Astrocyte (in vitro differentiated cells and primary cell): ENCODE measurements around the gene TUT7. TPM values are rescaled to one million over a fixed set of nuclear protein-coding genes. Genes with fewer than 3 reads are reported as not detected.

Source experiments
- DNase-seq: peaks from one replicate; pipeline ENCODE4 v3.0.0-alpha.2; 2010; ENCODE audit warnings: low read depth
- FAIRE-seq: peaks from 2 replicates; lab custom pipeline; 2011; peaks lifted over from hg19 to GRCh38; lab: Jason Lieb, UNC
- H2AFZ ChIP-seq: 2 replicates; pipeline ENCODE4 v1.6.0; 2012; ENCODE audit warnings: low read depth, low read length, inconsistent platforms
- H3K27ac ChIP-seq: 2 replicates; pipeline ENCODE4 v1.5.1; 2011; ENCODE audit warnings: low read depth, low read length, inconsistent platforms
- H3K27me3 ChIP-seq: 2 replicates; pipeline ENCODE4 v1.6.0; 2011; ENCODE audit warnings: low read length, inconsistent platforms; ENCODE audit not compliant: insufficient read depth
- H3K36me3 ChIP-seq: 2 replicates; pipeline ENCODE4 v1.5.1; 2011; ENCODE audit warnings: low read length, inconsistent platforms; ENCODE audit not compliant: insufficient read depth
- H3K4me1 ChIP-seq: 2 replicates; pipeline ENCODE4 v1.5.1; 2011; ENCODE audit warnings: low read length, inconsistent platforms; ENCODE audit not compliant: insufficient read depth
- H3K4me2 ChIP-seq: 2 replicates; pipeline ENCODE4 v1.6.0; 2012; ENCODE audit warnings: low read length, inconsistent platforms
- H3K4me3 ChIP-seq: 2 replicates; pipeline ENCODE4 v1.5.1; 2011; ENCODE audit warnings: low read depth, mild to moderate bottlenecking, low read length, inconsistent platforms; ENCODE audit not compliant: insufficient read depth
- H3K79me2 ChIP-seq: 2 replicates; pipeline ENCODE4 v1.6.0; 2012; ENCODE audit warnings: mild to moderate bottlenecking, low read length, inconsistent platforms; ENCODE audit not compliant: insufficient read depth
- H3K9ac ChIP-seq: 2 replicates; pipeline ENCODE4 v1.6.0; 2012; ENCODE audit warnings: mild to moderate bottlenecking, low read length, inconsistent platforms
- H3K9me3 ChIP-seq: 2 replicates; pipeline ENCODE4 v1.5.1; 2012; ENCODE audit warnings: low read depth, mild to moderate bottlenecking, low read length, inconsistent platforms; ENCODE audit not compliant: insufficient read depth
- H4K20me1 ChIP-seq: 2 replicates; pipeline ENCODE4 v1.6.0; 2012; ENCODE audit warnings: low read length, inconsistent platforms; ENCODE audit not compliant: insufficient read depth
- H3K27ac Mint-ChIP-seq: one replicate; pipeline ENCODE4 v1.8.0; 2021; ENCODE audit warnings: mild to moderate bottlenecking, mixed read lengths; ENCODE audit not compliant: unreplicated experiment
- H3K27me3 Mint-ChIP-seq: one replicate; pipeline ENCODE4 v1.8.0; 2021; ENCODE audit warnings: low read depth, mixed read lengths; ENCODE audit not compliant: unreplicated experiment
- H3K36me3 Mint-ChIP-seq: one replicate; pipeline ENCODE4 v1.8.0; 2021; ENCODE audit warnings: low read depth, mixed read lengths; ENCODE audit not compliant: unreplicated experiment
- H3K4me1 Mint-ChIP-seq: one replicate; pipeline ENCODE4 v1.8.0; 2021; ENCODE audit warnings: low read depth, mixed read lengths; ENCODE audit not compliant: unreplicated experiment
- H3K4me3 Mint-ChIP-seq: one replicate; pipeline ENCODE4 v1.8.0; 2021; ENCODE audit warnings: mild to moderate bottlenecking, moderate library complexity, mixed read lengths; ENCODE audit not compliant: unreplicated experiment
- H3K9me3 Mint-ChIP-seq: one replicate; pipeline ENCODE4 v1.8.0; 2021; ENCODE audit warnings: mild to moderate bottlenecking, mixed read lengths; ENCODE audit not compliant: unreplicated experiment
- CTCF ChIP-seq: IDR thresholded peaks from 2 replicates; pipeline ENCODE4 v1.5.1; 2011; ENCODE audit warnings: low read depth, mild to moderate bottlenecking, inconsistent platforms, low read length, moderate library complexity; ENCODE audit not compliant: insufficient read depth
- EZH2 ChIP-seq: IDR thresholded peaks from 2 replicates; pipeline ENCODE4 v1.6.1; 2012; ENCODE audit warnings: mild to moderate bottlenecking, low read length, inconsistent platforms; ENCODE audit not compliant: insufficient read depth
- total RNA-seq: library from RNA; stranded (reverse); gene quantifications from 2 replicates; pipeline ENCODE4 v1.2.1, GENCODE V29; 2021

TUT7 gene
- total RNA-seq, 1 donor from 2014 or later, result 24.8 TPM

- Mint-ChIP-seq H3K4me3 (peak overlapping the region; percentile 94), H3K4me1 (peaks cover 11% of the 10 kb centered on the region), H3K36me3 (no peaks in the 10 kb centered on the region), H3K27ac (no peak overlapping the region), H3K9me3 (no peaks in the 10 kb centered on the region), H3K27me3 (no peaks in the 10 kb centered on the region)
- FAIRE-seq (no peak), DNase-seq (no peak)
- Histone ChIP-seq H3K79me2 (peaks cover 60% of the 10 kb centered on the region), H3K27ac (no peak overlapping the region), H3K36me3 (peaks cover 6% of the 10 kb centered on the region), H3K4me3 (no peak overlapping the region), H3K27me3 (no peaks in the 10 kb centered on the region), H4K20me1 (peaks cover 36% of the 10 kb centered on the region), H3K9ac (no peak overlapping the region), H2AFZ (no peak overlapping the region), H3K4me2 (peak overlapping the region; percentile 89), H3K9me3 (no peaks in the 10 kb centered on the region), H3K4me1 (peaks cover 12% of the 10 kb centered on the region)
- TF ChIP-seq CTCF, result no peak
- TF ChIP-seq EZH2, result no peak
Measured at GRCh38 chr9:86280580-86280979, 73.6 kb downstream of the TUT7 start.

GRCh38 chr9:86279839-86280238, 74.4 kb downstream of the TUT7 start:
- Histone ChIP-seq H3K9me3 (no peaks in the 10 kb centered on the region), H4K20me1 (peaks cover 41% of the 10 kb centered on the region), H3K4me3 (no peak overlapping the region), H3K36me3 (peaks cover 4% of the 10 kb centered on the region), H2AFZ (no peak overlapping the region), H3K79me2 (peaks cover 67% of the 10 kb centered on the region), H3K27me3 (no peaks in the 10 kb centered on the region), H3K4me1 (peaks cover 12% of the 10 kb centered on the region), H3K27ac (no peak overlapping the region), H3K4me2 (peak overlapping the region; percentile 19), H3K9ac (no peak overlapping the region)
- Mint-ChIP-seq H3K9me3 (no peaks in the 10 kb centered on the region), H3K4me3 (peak overlapping the region; percentile 70), H3K27me3 (no peaks in the 10 kb centered on the region), H3K36me3 (no peaks in the 10 kb centered on the region), H3K4me1 (peaks cover 11% of the 10 kb centered on the region), H3K27ac (no peak overlapping the region)
- no peak for TF ChIP-seq EZH2
- no peak for TF ChIP-seq CTCF
- DNase-seq, result no peak
- no peak for FAIRE-seq

- Histone ChIP-seq H4K20me1 (peaks cover 52% of the 10 kb centered on the region), H3K4me1 (peaks cover 5% of the 10 kb centered on the region), H3K27ac (no peak overlapping the region), H3K36me3 (peaks cover 10% of the 10 kb centered on the region), H3K4me2 (no peak overlapping the region), H3K79me2 (peaks cover 79% of the 10 kb centered on the region), H3K4me3 (no peak overlapping the region), H3K9ac (no peak overlapping the region), H2AFZ (no peak overlapping the region), H3K27me3 (no peaks in the 10 kb centered on the region), H3K9me3 (no peaks in the 10 kb centered on the region)
- no peak overlapping the region for H3K27ac Mint-ChIP-seq
- H3K9me3 Mint-ChIP-seq, result no peaks in the 10 kb centered on the region
- H3K27me3 Mint-ChIP-seq, result no peaks in the 10 kb centered on the region
- H3K4me3 Mint-ChIP-seq, result no peak overlapping the region
- H3K36me3 Mint-ChIP-seq, result no peaks in the 10 kb centered on the region
- no peak for FAIRE-seq
- no peak for DNase-seq
- TF ChIP-seq CTCF (no peak), EZH2 (no peak)
- peaks cover 7% of the 10 kb centered on the region for H3K4me1 Mint-ChIP-seq
Measured at GRCh38 chr9:86277072-86277471, 77.1 kb downstream of the TUT7 start.
